Astrocyte of the spinal cord (primary cell): ENCODE measurements around the gene EMD.

Experiments
- DNase-seq: peaks from one replicate; pipeline ENCODE4 v3.0.0; 2011; ENCODE audit warnings: low read depth, low spot score
- H3K4me3 ChIP-seq: 2 replicates; pipeline ENCODE4 v1.5.1; 2011; ENCODE audit warnings: low read depth, mild to moderate bottlenecking, low read length, moderate library complexity
- CTCF ChIP-seq: IDR thresholded peaks from 2 replicates; pipeline ENCODE4 v1.5.1; 2012; ENCODE audit warnings: low read depth, mild to moderate bottlenecking, low read length, inconsistent platforms
- in situ Hi-C: cut with HindIII; loops from 2 replicates; pipeline ENCODE4 v1.10.0; 2017; ENCODE audit warnings: low sequenced_read_pairs

The EMD gene

GRCh38 chrX:154402622-154403127, 23.6 kb downstream of the EMD start:
- no peak for TF ChIP-seq CTCF

GRCh38 chrX:154403192-154403591, 24.1 kb downstream of the EMD start:
- no peak for DNase-seq
- in situ Hi-C loops = no loop called here
- no peak for TF ChIP-seq CTCF
- H3K4me3 ChIP-seq = no peak overlapping the region

More at GRCh38 chrX:154402622-154403127, 23.6 kb downstream of the EMD start:
- in situ Hi-C loops = no loop called here
- no peak for DNase-seq
- no peak overlapping the region for H3K4me3 ChIP-seq

GRCh38 chrX:154403858-154404257, 24.8 kb downstream of the EMD start:
- DNase-seq = no peak
- no peak for TF ChIP-seq CTCF
- no peak overlapping the region for H3K4me3 ChIP-seq
- in situ Hi-C loops = no loop called here

GRCh38 chrX:154404625-154405192, 25.6 kb downstream of the EMD start:
- in situ Hi-C loops = no loop called here
- no peak for DNase-seq
- TF ChIP-seq CTCF = no peak
- no peak overlapping the region for H3K4me3 ChIP-seq

- no peak for TF ChIP-seq CTCF
Observed at GRCh38 chrX:154408659-154409221, 29.6 kb downstream of the EMD start.

GRCh38 chrX:154409222-154409871, 30.3 kb downstream of the EMD start, which contains the start of gene DNASE1L1:
Gene DNASE1L1 (minus strand): TSS chrX:154409254. CDS start chrX:154405568, 3,686 bp downstream.
- DNase-seq = peak; percentile 91
- in situ Hi-C loops = no loop called here
- H3K4me3 ChIP-seq = peak within 1 kb of the TSS; percentile 41
- no peak for TF ChIP-seq CTCF

More at GRCh38 chrX:154408659-154409221, 29.6 kb downstream of the EMD start:
- in situ Hi-C loops = no loop called here
- peak overlapping the region; percentile 41 for H3K4me3 ChIP-seq
- no peak for DNase-seq
